ENCODE data around the gene BABAM1.

The BABAM1 gene

GRCh38 chr19:17327654-17328516 lies 60.6 kb downstream of the BABAM1 start:
- H3K36me3 ChIP-seq (ENCODE audit: control insufficient read depth, insufficient read depth, low read length): no peaks in the 10 kb centered on the region
- no peak for TF ChIP-seq CTCF (IDR thresholded peaks at IDR 0.05; ENCODE audit: insufficient read depth, low read length, poor library complexity, severe bottlenecking)
- no peaks in the 10 kb centered on the region; the same call in 1 of the 2 replicates for H3K27me3 ChIP-seq (replicated peaks; ENCODE audit: control insufficient read depth, insufficient read depth, low read length)
- no peak for DNase-seq (ENCODE audit: extremely low read depth, insufficient read length)
- peak overlapping the region; percentile 35 for H3K4me3 ChIP-seq (replicated peaks; ENCODE audit: low read depth, low read length)

Measured in GM06990 (cell line).